Liver (tissue), 9 donors: ENCODE data around the gene MYO1B. TPM values are rescaled to one million over a fixed set of nuclear protein-coding genes. Genes with fewer than 3 reads are reported as not detected.

Experiments
- DNase-seq: peaks from one replicate; pipeline ENCODE4 v3.0.0-alpha.2; 2017; ENCODE audit warnings: low spot score
- H3K27ac ChIP-seq, 2 donors: one replicate each; pipeline ENCODE4 v1.7.0; 2013; ENCODE audit warnings: inconsistent platforms in 2 of 2, low read length in 2 of 2, control low read depth in 1 of 2, low read depth in 1 of 2, mild to moderate bottlenecking in 1 of 2
- H3K27me3 ChIP-seq, 4 donors: one replicate each; pipeline versions ENCODE4 v1.6.1 to v1.7.0; 2013; ENCODE audit warnings: low read length in 3 of 4, inconsistent platforms in 1 of 4, mild to moderate bottlenecking in 1 of 4, moderate library complexity in 1 of 4; ENCODE audit not compliant: control insufficient read depth in 4 of 4, insufficient read depth in 4 of 4
- H3K36me3 ChIP-seq, 4 donors: one replicate each; pipeline versions ENCODE4 v1.6.1 to v1.7.0; 2013; ENCODE audit warnings: low read length in 3 of 4, mild to moderate bottlenecking in 3 of 4, low read depth in 1 of 4, moderate library complexity in 1 of 4; ENCODE audit not compliant: control insufficient read depth in 4 of 4, insufficient read depth in 3 of 4
- H3K4me1 ChIP-seq, 4 donors: one replicate each; pipeline versions ENCODE4 v1.6.1 to v1.7.0; 2013; ENCODE audit warnings: low read length in 3 of 4, mild to moderate bottlenecking in 3 of 4, moderate library complexity in 1 of 4; ENCODE audit not compliant: control insufficient read depth in 4 of 4, insufficient read depth in 4 of 4
- H3K4me3 ChIP-seq, 3 donors: one replicate each; pipeline versions ENCODE4 v1.6.1 to v1.7.0; 2013; ENCODE audit warnings: low read length in 3 of 3, control low read depth in 1 of 3, low read depth in 1 of 3, mild to moderate bottlenecking in 1 of 3
- H3K9ac ChIP-seq, 2 donors: one replicate each; pipeline ENCODE4 v1.7.0; 2013; ENCODE audit warnings: low read length in 2 of 2, mild to moderate bottlenecking in 2 of 2, moderate library complexity in 2 of 2, control low read depth in 1 of 2, low read depth in 1 of 2
- H3K9me3 ChIP-seq, 4 donors: one replicate each; pipeline versions ENCODE4 v1.6.1 to v1.7.0; 2013; ENCODE audit warnings: low read length in 3 of 4; ENCODE audit not compliant: control insufficient read depth in 4 of 4
- ATF3 ChIP-seq: IDR thresholded peaks from 2 replicates; pipeline ENCODE4 v1.6.1; 2016; ENCODE audit warnings: antibody characterized with exemption
- CTCF ChIP-seq: fragments of 150-350 bp; IDR thresholded peaks from 2 replicates; pipeline ENCODE4 v1.5.1; 2017; ENCODE audit warnings: improper control_type of control experiment, low read depth, low read length; ENCODE audit not compliant: missing input control
- EGR1 ChIP-seq, 2 donors: IDR thresholded peaks; 2 replicates each; pipeline ENCODE4 v1.6.1; 2016 to 2018; ENCODE audit warnings: antibody characterized with exemption in 2 of 2, low read depth in 2 of 2
- FOXA1 ChIP-seq: IDR thresholded peaks from 2 replicates; pipeline ENCODE4 v1.6.1; 2016; ENCODE audit warnings: antibody characterized with exemption
- FOXA2 ChIP-seq: IDR thresholded peaks from 2 replicates; pipeline ENCODE4 v1.6.1; 2016; ENCODE audit warnings: antibody characterized with exemption
- GABPA ChIP-seq, 2 donors: IDR thresholded peaks in 1 of 2; conservative IDR thresholded peaks in 1 of 2; 2 replicates each; pipeline ENCODE4 v1.6.1; 2016; ENCODE audit warnings: antibody characterized with exemption in 2 of 2, mild to moderate bottlenecking in 1 of 2, moderate library complexity in 1 of 2
- JUND ChIP-seq, 2 donors: IDR thresholded peaks; 2 replicates each; pipeline ENCODE4 v1.6.1; 2016; ENCODE audit warnings: antibody characterized with exemption in 2 of 2
- MAX ChIP-seq: IDR thresholded peaks from 2 replicates; pipeline ENCODE4 v1.6.1; 2016; ENCODE audit warnings: antibody characterized with exemption
- NR2F2 ChIP-seq: IDR thresholded peaks from 2 replicates; pipeline ENCODE4 v1.6.1; 2016; ENCODE audit warnings: antibody characterized with exemption
- RAD21 ChIP-seq, 2 donors: IDR thresholded peaks; 2 replicates each; pipeline ENCODE4 v1.6.1; 2016; ENCODE audit warnings: antibody characterized with exemption in 2 of 2, mild to moderate bottlenecking in 2 of 2
- REST ChIP-seq: IDR thresholded peaks from 2 replicates; pipeline ENCODE4 v1.6.1; 2016; ENCODE audit warnings: antibody characterized with exemption, mild to moderate bottlenecking
- RXRA ChIP-seq, 2 donors: IDR thresholded peaks; 2 replicates each; pipeline ENCODE4 v1.6.1; 2017 to 2018; ENCODE audit warnings: antibody characterized with exemption in 2 of 2, mild to moderate bottlenecking in 1 of 2
- SP1 ChIP-seq: IDR thresholded peaks from 2 replicates; pipeline ENCODE4 v1.6.1; 2018; ENCODE audit warnings: antibody characterized with exemption, mild to moderate bottlenecking
- TAF1 ChIP-seq: conservative IDR thresholded peaks from 2 replicates; pipeline ENCODE4 v1.6.1; 2016; ENCODE audit warnings: antibody characterized with exemption, mild to moderate bottlenecking
- YY1 ChIP-seq: IDR thresholded peaks from 2 replicates; pipeline ENCODE4 v1.6.1; 2016; ENCODE audit warnings: antibody characterized with exemption, mild to moderate bottlenecking
- ZBTB33 ChIP-seq: IDR thresholded peaks from 2 replicates; pipeline ENCODE4 v1.6.1; 2016; ENCODE audit warnings: antibody characterized with exemption
- WGBS: extraction: QIAGEN DNeasy Blood & Tissue Kit; methylation state at CpG from one replicate; pipeline ENCODE4 v1.1.7; 2013; 5-methylcytosine and 5-hydroxymethylcytosine counted together
- polyA plus RNA-seq, 2 donors: library from polyadenylated mRNA; stranded (reverse) in 1 of 2; unstranded in 1 of 2; fragments of 200-250 nt in 1 of 2; fragments of >200 nt in 1 of 2; fragmentation: Nextera tagmentation in 1 of 2; extraction: Ambion mirVana in 1 of 2; gene quantifications; one replicate each; pipeline versions ENCODE4 v1.2.1 to v1.2.3, GENCODE V29; 2013 to 2015
- total RNA-seq, 2 donors: library from RNA; depleted of rRNA; stranded (reverse); fragments of >200 nt; gene quantifications; one replicate each; pipeline ENCODE4 v1.2.3, GENCODE V29; 2014
- donor health status: healthy.
- donor health status: healthy.
- donor health status: healthy.
- donor health status: healthy.
- donor health status: healthy.

MYO1B gene
- total and polyA plus RNA-seq, 4 donors = 66.5 to 434 (median 117) TPM

GRCh38 chr2:191289049-191289448 lies 43.8 kb downstream of the MYO1B start (continued):
- TF ChIP-seq REST (no peak), EGR1 (IDR thresholded peaks at IDR 0.05; ENCODE audit: low read depth in 2 of 2) (no peak), FOXA2 (no peak), TAF1 (no peak)

GRCh38 chr2:191291471-191291870 lies 46.3 kb downstream of the MYO1B start:
- H3K9me3 ChIP-seq = no peaks in the 10 kb centered on the region
- 25% methylated on average over 2 of the region's 2 CpGs for WGBS
- peaks cover 0 to 9% (median 2%) of the 10 kb centered on the region in 4 donors for H3K36me3 ChIP-seq
- peaks cover 7 to 64% (median 33%) of the 10 kb centered on the region in 4 donors for H3K4me1 ChIP-seq
- DNase-seq = no peak
- H3K27me3 ChIP-seq = no peaks in the 10 kb centered on the region
- no peak overlapping the region for H3K9ac ChIP-seq
- H3K4me3 ChIP-seq = no peak overlapping the region
- no peak overlapping the region for H3K27ac ChIP-seq
- no peak for TF ChIP-seq JUND (IDR thresholded peaks at IDR 0.05)

- H3K9ac ChIP-seq = no peak overlapping the region
- H3K4me3 ChIP-seq = no peak overlapping the region
- H3K27ac ChIP-seq = no peak overlapping the region
- DNase-seq = no peak
- H3K4me1 ChIP-seq = peaks cover 5 to 64% (median 33%) of the 10 kb centered on the region in 4 donors
- H3K36me3 ChIP-seq = peaks cover 0 to 17% (median 5%) of the 10 kb centered on the region in 4 donors
- H3K27me3 ChIP-seq = no peaks in the 10 kb centered on the region
- TF ChIP-seq JUND (IDR thresholded peaks at IDR 0.05) = no peak
- no peak for TF ChIP-seq FOXA1
- TF ChIP-seq MAX = no peak
- TF ChIP-seq NR2F2 = no peak
- TF ChIP-seq RXRA (IDR thresholded peaks at IDR 0.05) = no peak
- TF ChIP-seq TAF1 = no peak
- TF ChIP-seq SP1 = no peak
- TF ChIP-seq FOXA2 = no peak
- no peak for TF ChIP-seq ATF3
- TF ChIP-seq CTCF = no peak
- TF ChIP-seq YY1 = no peak
- no peak for TF ChIP-seq GABPA (IDR thresholded peaks at IDR 0.05 in 1 of 2, conservative IDR thresholded peaks at IDR 0.05 in 1 of 2)
- no peak for TF ChIP-seq ZBTB33
- no peak for TF ChIP-seq RAD21 (IDR thresholded peaks at IDR 0.05)
- no peaks in the 10 kb centered on the region for H3K9me3 ChIP-seq
Measured at GRCh38 chr2:191292869-191293268, 47.7 kb downstream of the MYO1B start.
